HUES6 (cell line): Measurements from ENCODE around the gene ELP4.

ENCODE experiments used
- H3K27ac ChIP-seq: 2 replicates; pipeline ENCODE4 v1.7.0; 2013; ENCODE audit warnings: low read depth, mild to moderate bottlenecking, low read length, inconsistent platforms
- H3K27me3 ChIP-seq: 2 replicates; pipeline ENCODE4 v1.6.1; 2013; ENCODE audit warnings: low read length; ENCODE audit not compliant: control insufficient read depth, insufficient read depth
- H3K36me3 ChIP-seq: 2 replicates; pipeline ENCODE4 v1.6.1; 2013; ENCODE audit warnings: low read length; ENCODE audit not compliant: control insufficient read depth, insufficient read depth
- H3K4me1 ChIP-seq: 2 replicates; pipeline ENCODE4 v1.6.1; 2013; ENCODE audit warnings: low read length; ENCODE audit not compliant: control insufficient read depth, insufficient read depth
- H3K4me3 ChIP-seq: 2 replicates; pipeline ENCODE4 v1.5.1; 2013; ENCODE audit warnings: low read depth, low read length
- H3K9ac ChIP-seq: one replicate; pipeline ENCODE4 v1.6.1; 2013; ENCODE audit warnings: mild to moderate bottlenecking, low read length
- H3K9me3 ChIP-seq: 2 replicates; pipeline ENCODE4 v1.6.1; 2013; ENCODE audit warnings: low read depth, low read length; ENCODE audit not compliant: control insufficient read depth, insufficient read depth

ELP4 gene

DNA sequence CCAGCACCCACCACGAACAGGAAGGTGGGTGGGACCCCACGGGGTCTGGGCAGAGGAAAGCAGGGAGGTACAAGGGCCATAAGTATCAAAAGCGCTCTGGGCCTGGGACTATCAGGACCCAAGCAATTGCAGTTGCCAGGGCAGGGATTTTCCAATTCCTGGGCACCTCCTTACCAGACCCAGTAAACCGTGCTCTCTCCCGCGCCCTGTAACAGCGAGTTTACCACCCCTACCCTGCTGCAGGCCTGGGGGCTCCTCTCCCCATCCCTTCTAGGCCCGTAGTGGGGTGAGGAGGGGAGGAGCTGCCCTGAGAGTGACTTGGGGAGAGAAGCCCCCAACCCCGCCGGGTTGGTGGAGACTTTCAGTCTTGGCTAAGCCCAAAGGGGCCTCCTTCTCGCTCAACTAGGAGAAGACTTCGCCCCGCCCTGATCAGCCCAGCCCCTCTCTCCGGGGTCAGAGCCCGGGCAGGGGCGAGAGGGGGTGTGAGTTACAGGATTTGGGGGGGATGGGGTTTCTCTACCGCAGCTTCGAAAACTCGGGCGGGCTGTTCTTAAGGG, 296.1 kb downstream of the ELP4 start:
- H3K4me3 ChIP-seq: peak overlapping the region; percentile 50
- H3K9me3 ChIP-seq: no peaks in the 10 kb centered on the region
- no peak overlapping the region for H3K27ac ChIP-seq
- H3K4me1 ChIP-seq: peaks cover 43% of the 10 kb centered on the region
- no peak overlapping the region for H3K9ac ChIP-seq
- no peaks in the 10 kb centered on the region for H3K36me3 ChIP-seq
- H3K27me3 ChIP-seq: peaks cover 100% of the 10 kb centered on the region

DNA sequence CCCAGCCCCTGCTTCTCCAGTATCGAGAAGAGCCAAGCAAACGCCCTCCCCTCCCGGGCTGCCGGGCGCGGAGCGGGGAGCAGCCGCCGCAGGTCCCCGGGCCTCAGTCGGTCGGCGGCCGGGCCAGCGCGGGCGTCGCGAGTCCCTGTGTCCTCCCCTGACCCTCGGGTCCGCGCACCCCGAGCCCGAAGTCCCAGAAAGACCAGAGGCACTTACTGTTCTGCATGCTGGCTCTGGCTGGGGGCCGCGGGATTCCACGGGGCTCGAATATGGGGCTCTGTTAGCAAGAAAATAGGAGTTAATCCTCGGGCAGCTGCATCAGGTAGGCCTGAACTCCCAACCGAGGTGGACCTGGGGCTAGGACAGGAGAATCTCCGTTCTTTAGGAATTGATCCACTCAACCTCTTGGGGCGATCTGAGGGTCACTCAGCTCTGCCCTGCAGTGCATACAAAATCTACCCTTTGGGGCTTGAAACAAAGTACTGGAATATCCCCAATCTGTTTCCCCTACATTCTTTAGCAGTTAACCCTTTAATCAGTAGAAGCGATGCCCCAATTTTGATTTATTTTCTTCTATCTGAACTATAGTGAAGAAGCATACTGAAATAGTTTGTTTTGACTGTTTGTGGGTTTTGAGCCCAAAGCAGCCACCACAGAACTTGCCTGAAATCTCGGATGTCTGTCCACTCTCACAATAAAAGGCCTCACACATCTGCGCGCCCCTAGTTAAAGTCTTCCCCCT, 296.8 kb downstream of the ELP4 start:
- no peak overlapping the region for H3K27ac ChIP-seq
- no peak overlapping the region for H3K9ac ChIP-seq
- H3K4me3 ChIP-seq: peak overlapping the region; percentile 50
- peaks cover 100% of the 10 kb centered on the region for H3K27me3 ChIP-seq
- H3K9me3 ChIP-seq: no peaks in the 10 kb centered on the region
- H3K4me1 ChIP-seq: peaks cover 46% of the 10 kb centered on the region
- no peaks in the 10 kb centered on the region for H3K36me3 ChIP-seq

DNA sequence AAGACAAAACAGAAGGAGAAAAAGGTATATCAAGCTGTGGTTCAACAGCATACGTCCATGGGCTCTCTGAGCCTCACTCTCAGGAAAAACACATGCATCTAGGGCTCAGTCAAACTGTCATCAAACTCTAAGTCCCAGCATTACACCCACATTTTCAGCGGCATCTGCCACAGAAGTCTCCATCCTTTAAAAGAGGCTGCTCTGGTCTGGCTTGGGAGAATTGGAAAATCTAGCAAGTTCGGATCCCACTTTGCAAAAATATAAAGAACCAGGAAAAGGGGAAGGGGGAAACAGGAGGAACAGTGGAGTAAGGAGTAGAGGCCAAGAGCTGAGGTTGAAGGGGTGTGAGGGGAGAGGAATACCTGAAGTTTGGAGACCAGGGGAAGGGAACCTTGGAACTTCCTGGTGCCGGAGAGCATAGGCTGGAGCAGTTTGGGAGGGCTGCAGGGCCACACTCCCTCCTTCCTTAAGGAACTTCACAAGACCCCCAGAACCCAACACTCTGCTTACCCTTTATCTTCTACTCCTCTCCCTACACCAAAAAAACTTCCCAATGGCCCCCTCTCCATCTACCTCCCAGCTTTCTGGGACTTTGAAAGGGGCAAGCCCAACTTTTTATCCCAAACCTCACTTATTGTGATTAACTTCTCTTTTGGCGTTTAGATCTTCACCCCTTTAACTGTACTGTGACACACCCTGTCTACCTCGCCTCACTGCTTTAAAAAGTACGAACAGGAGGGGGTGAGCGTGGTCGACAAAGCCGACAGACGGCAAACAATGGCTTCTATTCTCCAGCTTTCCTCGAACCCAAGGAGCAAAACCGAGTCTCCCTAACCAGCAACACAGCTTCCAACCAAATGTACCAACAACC, 297.6 kb downstream of the ELP4 start:
- no peak overlapping the region for H3K4me3 ChIP-seq
- H3K9me3 ChIP-seq: no peaks in the 10 kb centered on the region
- H3K27ac ChIP-seq: no peak overlapping the region
- no peak overlapping the region for H3K9ac ChIP-seq
- no peaks in the 10 kb centered on the region for H3K36me3 ChIP-seq
- peaks cover 49% of the 10 kb centered on the region for H3K4me1 ChIP-seq
- peaks cover 99% of the 10 kb centered on the region for H3K27me3 ChIP-seq

DNA sequence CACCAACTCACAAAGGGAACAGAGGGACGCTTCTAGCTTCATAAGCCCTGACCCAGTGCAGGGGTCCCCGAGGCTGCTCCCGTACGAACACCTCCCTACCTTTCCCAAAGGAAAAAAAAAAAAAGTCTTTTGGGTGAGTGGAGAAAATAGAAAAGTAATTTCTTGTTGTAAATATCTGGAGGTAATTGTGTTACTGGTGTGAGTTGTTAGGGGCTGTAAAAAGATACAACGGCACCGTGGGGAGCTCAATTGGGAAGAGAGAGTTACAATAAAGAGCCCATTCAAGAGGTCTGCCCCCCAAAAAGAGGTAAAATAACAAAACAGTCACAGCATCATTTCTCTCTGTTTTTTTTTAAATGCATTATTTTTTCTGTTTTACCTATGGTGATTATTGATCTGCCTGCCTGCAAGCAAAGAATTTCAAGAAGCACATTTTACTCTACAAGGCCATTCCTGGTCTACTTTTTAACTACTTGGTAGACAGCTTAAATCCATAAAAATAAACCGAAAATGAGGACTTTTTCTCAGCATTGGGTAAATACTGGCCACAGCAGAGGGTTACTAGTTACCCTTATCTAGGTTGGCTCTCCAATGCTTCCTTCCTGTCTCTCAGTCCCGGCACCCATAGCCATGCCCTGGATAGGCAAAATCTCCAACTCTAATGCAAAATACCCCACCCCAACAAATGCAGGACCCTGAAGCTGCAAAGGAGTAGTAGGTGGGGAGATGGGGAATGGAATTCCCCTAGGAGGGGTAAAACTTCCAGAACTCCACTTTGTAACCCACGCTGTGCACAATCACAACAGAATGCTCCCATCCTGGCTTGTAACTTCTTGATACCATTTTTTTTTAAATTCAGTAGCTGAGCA, 298.5 kb downstream of the ELP4 start:
- peaks cover 99% of the 10 kb centered on the region for H3K27me3 ChIP-seq
- H3K9ac ChIP-seq: no peak overlapping the region

DNA sequence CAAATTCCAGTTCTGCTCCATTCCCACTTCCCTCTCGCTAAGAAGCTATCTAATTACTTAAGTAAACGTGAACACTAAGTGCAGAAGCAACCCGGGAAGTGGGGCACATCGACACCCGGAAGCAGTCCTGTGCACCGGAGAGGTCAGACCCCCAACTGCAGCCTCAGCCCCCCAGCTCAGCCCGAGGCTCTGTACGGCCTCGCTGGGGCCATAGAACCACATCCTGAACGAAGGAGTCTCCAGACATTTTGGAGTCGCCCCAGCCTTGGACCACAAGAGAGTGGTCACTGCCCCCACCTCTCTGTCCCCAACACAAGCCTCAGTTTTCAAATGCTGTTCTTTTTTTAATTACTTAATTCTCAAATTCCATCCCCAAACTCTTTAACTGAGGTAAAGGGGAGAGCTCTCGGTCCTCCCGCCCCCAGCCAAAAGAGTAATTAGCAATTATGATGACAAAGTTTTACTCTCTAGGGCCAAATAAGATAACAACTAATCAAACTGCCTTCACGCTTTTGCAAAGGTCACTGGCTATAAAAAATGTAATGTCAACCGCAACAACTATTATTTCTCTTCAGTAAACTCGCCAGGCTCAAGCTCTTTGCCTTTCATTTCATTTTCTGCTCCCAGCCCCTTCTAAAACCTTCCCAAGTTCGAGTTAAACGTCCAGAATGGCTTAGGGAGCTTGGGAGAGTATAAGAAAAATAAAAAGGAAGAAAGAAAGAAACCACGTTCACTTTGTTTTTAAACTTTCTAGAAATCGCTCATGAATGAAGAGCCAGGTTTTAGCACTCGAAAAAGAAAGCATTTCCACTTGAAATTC, 299.4 kb downstream of the ELP4 start:
- Histone ChIP-seq H3K4me3 (peak overlapping the region; percentile 51; the same call in 1 of the 2 replicates), H3K9me3 (no peaks in the 10 kb centered on the region), H3K36me3 (no peaks in the 10 kb centered on the region), H3K27ac (no peak overlapping the region), H3K4me1 (peaks cover 57% of the 10 kb centered on the region), H3K27me3 (peaks cover 99% of the 10 kb centered on the region), H3K9ac (no peak overlapping the region)

More for the DNA sequence above, 298.5 kb downstream of the ELP4 start:
- Histone ChIP-seq H3K27ac (no peak overlapping the region), H3K9me3 (no peaks in the 10 kb centered on the region), H3K4me1 (peaks cover 55% of the 10 kb centered on the region), H3K4me3 (peak overlapping the region; percentile 22; the same call in 1 of the 2 replicates), H3K36me3 (no peaks in the 10 kb centered on the region)

- Histone ChIP-seq H3K27me3 (peaks cover 99% of the 10 kb centered on the region), H3K27ac (no peak overlapping the region), H3K36me3 (no peaks in the 10 kb centered on the region), H3K9me3 (no peaks in the 10 kb centered on the region), H3K4me1 (peaks cover 56% of the 10 kb centered on the region), H3K9ac (no peak overlapping the region), H3K4me3 (peak overlapping the region; percentile 51)
Measured at GRCh38 chr11:31809541-31809856, 299.9 kb downstream of the ELP4 start.

GRCh38 chr11:31809857-31810778, 300.6 kb downstream of the ELP4 start:
- Histone ChIP-seq H3K36me3 (no peaks in the 10 kb centered on the region), H3K27me3 (peaks cover 99% of the 10 kb centered on the region), H3K4me1 (peaks cover 58% of the 10 kb centered on the region), H3K9ac (no peak overlapping the region), H3K9me3 (no peaks in the 10 kb centered on the region), H3K27ac (no peak overlapping the region), H3K4me3 (peak overlapping the region; percentile 51)

- Histone ChIP-seq H3K27ac (no peak within 1 kb of the TSS), H3K36me3 (no peaks in the 10 kb centered on the region), H3K9me3 (no peaks in the 10 kb centered on the region), H3K4me1 (peaks cover 54% of the 10 kb centered on the region), H3K4me3 (peak within 1 kb of the TSS; percentile 51), H3K9ac (no peak within 1 kb of the TSS), H3K27me3 (peaks cover 99% of the 10 kb centered on the region)
Measured at GRCh38 chr11:31810779-31811647, 301.4 kb downstream of the ELP4 start, which contains the start of gene PAX6. Gene PAX6, minus strand, starts transcription at chr11:31811322. Its CDS starts 4,911 bp downstream, at chr11:31806411.
